Fibroblast of mammary gland (primary cell): ENCODE measurements around the gene PIK3C3.

Experiments
- DNase-seq: peaks from one replicate; pipeline ENCODE4 v3.0.0-alpha.2; 2010; ENCODE audit warnings: low read depth
- H3K4me3 ChIP-seq: 2 replicates; pipeline ENCODE4 v1.5.1; 2011; ENCODE audit warnings: low read depth, mild to moderate bottlenecking, low read length, moderate library complexity; ENCODE audit not compliant: control insufficient read depth
- CTCF ChIP-seq: conservative IDR thresholded peaks from 2 replicates; pipeline ENCODE4 v1.5.1; 2011; ENCODE audit warnings: low read depth, low read length, inconsistent platforms; ENCODE audit not compliant: control insufficient read depth, insufficient read depth

Gene PIK3C3

GRCh38 chr18:41985914-41986313, 30.9 kb downstream of the PIK3C3 start:
- no peak for DNase-seq
- H3K4me3 ChIP-seq: no peak overlapping the region
- TF ChIP-seq CTCF: no peak

- no peak for DNase-seq
- TF ChIP-seq CTCF: no peak
- no peak overlapping the region for H3K4me3 ChIP-seq
Observed at GRCh38 chr18:41989508-41989907, 34.5 kb downstream of the PIK3C3 start.

DNA sequence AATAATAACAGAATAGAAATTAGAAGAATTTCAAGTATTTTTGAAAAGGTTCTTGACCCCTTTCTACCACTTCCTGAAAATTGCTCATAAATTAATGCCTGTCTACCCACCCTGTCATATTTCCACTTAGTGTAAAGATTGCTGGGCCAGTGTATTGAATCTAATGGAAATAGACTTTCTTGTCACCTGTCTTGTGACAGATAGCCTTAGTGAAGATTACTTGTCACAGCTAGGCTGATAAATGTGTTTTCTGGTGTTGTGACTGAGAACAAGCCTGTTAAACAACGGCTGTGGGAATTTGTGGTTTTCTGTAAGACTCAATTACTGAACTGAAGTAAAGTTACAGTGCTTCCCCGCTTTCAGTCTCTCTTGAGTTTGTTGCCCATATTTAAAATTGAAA, 37.0 kb downstream of the PIK3C3 start:
- DNase-seq: no peak
- H3K4me3 ChIP-seq: no peak overlapping the region
- no peak for TF ChIP-seq CTCF

- TF ChIP-seq CTCF: no peak
- DNase-seq: no peak
- no peak overlapping the region for H3K4me3 ChIP-seq
Observed at GRCh38 chr18:41992703-41993102, 37.7 kb downstream of the PIK3C3 start.

GRCh38 chr18:41993151-41993550, 38.1 kb downstream of the PIK3C3 start:
- peak; percentile 34 for DNase-seq
- TF ChIP-seq CTCF: no peak
- H3K4me3 ChIP-seq: no peak overlapping the region

GRCh38 chr18:41996020-41996419, 41.0 kb downstream of the PIK3C3 start:
- no peak for TF ChIP-seq CTCF
- DNase-seq: no peak
- no peak overlapping the region for H3K4me3 ChIP-seq

DNA sequence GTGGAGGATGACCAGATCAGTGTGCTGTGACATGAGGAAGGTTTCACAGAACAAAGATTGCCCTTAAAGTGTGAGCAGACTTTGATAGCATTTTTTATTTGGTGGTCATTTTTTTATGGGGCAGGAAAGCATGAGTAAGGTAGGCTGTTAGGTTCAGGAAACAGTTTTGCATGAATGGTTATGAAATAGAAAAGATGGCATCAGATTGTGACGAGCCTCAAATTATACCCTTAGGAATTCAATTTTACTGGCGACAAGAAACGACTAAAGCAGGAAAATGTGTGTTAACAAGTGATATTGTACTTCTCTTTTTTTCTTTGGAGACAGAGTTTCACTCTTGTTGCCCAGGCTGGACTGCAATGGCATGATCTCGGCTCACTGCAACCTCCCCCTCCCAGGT, 44.7 kb downstream of the PIK3C3 start:
- H3K4me3 ChIP-seq: no peak overlapping the region
- DNase-seq: no peak
- TF ChIP-seq CTCF: no peak
